BJ (cell line): ENCODE results near the gene KY. TPM values are rescaled to one million over a fixed set of nuclear protein-coding genes. Genes with fewer than 3 reads are reported as not detected.

Experiments used
- CTCF ChIA-PET: fragments of 350-600 bp; formaldehyde crosslinking; extraction: SDS; loops from one replicate; lab custom pipeline; 2021; ENCODE audit warnings: antibody characterized with exemption, inconsistent platforms; lab: Yijun Ruan, JAX
- POLR2A ChIA-PET: fragments of 300-600 bp; sonication (Branson Sonifier 250); formaldehyde crosslinking; extraction: SDS; loops from one replicate; lab custom pipeline; 2021; ENCODE audit warnings: antibody characterized with exemption; lab: Charles Lee
- DNase-seq: peaks from one replicate; pipeline ENCODE4 v3.0.0-alpha.2; 2011; ENCODE audit warnings: low read depth
- H3K27me3 ChIP-seq: 2 replicates; pipeline ENCODE4 v1.6.0; 2011; ENCODE audit warnings: low read length; ENCODE audit not compliant: control insufficient read depth, insufficient read depth
- H3K36me3 ChIP-seq: 2 replicates; pipeline ENCODE4 v1.5.1; 2011; ENCODE audit warnings: low read length; ENCODE audit not compliant: control insufficient read depth, insufficient read depth
- H3K4me3 ChIP-seq: 2 replicates; pipeline ENCODE4 v1.5.1; 2011; ENCODE audit warnings: low read depth, mild to moderate bottlenecking, control low read depth, low read length
- CTCF ChIP-seq: IDR thresholded peaks from 2 replicates; pipeline ENCODE4 v1.5.1; 2011; ENCODE audit warnings: low read depth, mild to moderate bottlenecking, control low read depth, inconsistent platforms, low read length, moderate library complexity; ENCODE audit not compliant: insufficient read depth
- polyA plus RNA-seq: library from polyadenylated mRNA; depleted of rRNA; stranded (reverse); fragments of >200 nt; gene quantifications from 2 replicates; pipeline ENCODE4 v1.2.3, GENCODE V29; 2011

The KY gene
- polyA plus RNA-seq, 1 experiment: 0.05 TPM

- TF ChIP-seq CTCF: no peak
- ChIA-PET CTCF (interaction anchor here (1.3 to 1.8 kb wide), 2 partner anchors 39 to 110 kb away, joined by 3 to 4 read pairs; no protein-coding TSS in a partner anchor), POLR2A (no interaction called here)
- H3K4me3 ChIP-seq: no peak overlapping the region
- no peaks in the 10 kb centered on the region for H3K36me3 ChIP-seq
- DNase-seq: no peak
- H3K27me3 ChIP-seq: no peaks in the 10 kb centered on the region
Measured at GRCh38 chr3:134645515-134645914, 5.3 kb downstream of the KY start.

- DNase-seq: no peak
- no peaks in the 10 kb centered on the region for H3K36me3 ChIP-seq
- H3K27me3 ChIP-seq: no peaks in the 10 kb centered on the region
- POLR2A ChIA-PET: no interaction called here
- no peak overlapping the region for H3K4me3 ChIP-seq
- CTCF ChIA-PET: interaction anchor here (0.8 to 1.8 kb wide), 4 partner anchors 39 to 336 kb away, joined by 3 to 6 read pairs (median 4); no protein-coding TSS in a partner anchor
- no peak for TF ChIP-seq CTCF
Measured at GRCh38 chr3:134644731-134645514, 5.9 kb downstream of the KY start.

GRCh38 chr3:134643150-134643675, 7.6 kb downstream of the KY start:
- Histone ChIP-seq H3K36me3 (no peaks in the 10 kb centered on the region), H3K27me3 (no peaks in the 10 kb centered on the region; the same call in 1 of the 2 replicates), H3K4me3 (no peak overlapping the region)
- POLR2A ChIA-PET: no interaction called here
- no peak for DNase-seq
- no peak for TF ChIP-seq CTCF
- CTCF ChIA-PET: interaction anchor here (0.6 to 3.8 kb wide), 3 partner anchors 15 to 112 kb away, joined by 3 to 28 read pairs (median 3); no protein-coding TSS in a partner anchor

- no peak for TF ChIP-seq CTCF
- POLR2A ChIA-PET: no interaction called here
- H3K4me3 ChIP-seq: no peak overlapping the region
- H3K36me3 ChIP-seq: no peaks in the 10 kb centered on the region
- no peak for DNase-seq
- CTCF ChIA-PET: interaction anchor here (0.7 to 3.8 kb wide), 3 partner anchors 10 to 41 kb away, joined by 3 to 28 read pairs (median 3); no protein-coding TSS in a partner anchor
- no peaks in the 10 kb centered on the region; the same call in 1 of the 2 replicates for H3K27me3 ChIP-seq
Measured at GRCh38 chr3:134642445-134643149, 8.2 kb downstream of the KY start.
